Vagina (tissue), 2 donors: ENCODE results near the gene PI4K2B.

Experiments used
- CTCF ChIP-seq, 3 experiments: fragments of 450-650 bp in 2 of 3; fragments of 200-600 bp in 1 of 3; sonication (generic) in 1 of 3; IDR thresholded peaks; one replicate each; pipeline ENCODE4 v1.5.1; 2017 to 2019; ENCODE audit warnings: antibody characterized with exemption in 3 of 3, mild to moderate bottlenecking in 2 of 3, moderate library complexity in 2 of 3
- POLR2A ChIP-seq, 2 donors: fragments of 450-650 bp; IDR thresholded peaks; one replicate each; pipeline ENCODE4 v1.6.1; 2017; ENCODE audit warnings: antibody characterized with exemption in 2 of 2, mild to moderate bottlenecking in 2 of 2, moderate library complexity in 2 of 2
- POLR2AphosphoS5 ChIP-seq, 2 donors: sonication (generic); formaldehyde crosslinking; IDR thresholded peaks; one replicate each; pipeline ENCODE4 v1.9.0; 2017; ENCODE audit warnings: antibody characterized with exemption in 2 of 2, mild to moderate bottlenecking in 2 of 2, low read depth in 1 of 2; ENCODE audit not compliant: insufficient read depth in 1 of 2

- TF ChIP-seq CTCF (IDR thresholded peaks at IDR 0.05) (no peak), POLR2A (IDR thresholded peaks at IDR 0.05) (no peak), POLR2AphosphoS5 (IDR thresholded peaks at IDR 0.05; ENCODE audit: insufficient read depth in 1 of 2, low read depth in 1 of 2) (no peak)
Observed at GRCh38 chr4:25307596-25307995, 73.8 kb downstream of the PI4K2B start.
